Activated T-helper 17 cell treated with anti-CD3 and anti-CD28 coated beads, Interleukin-2, amount 50 U/mL, for 72 hours (primary cell): ENCODE data around the gene MAP3K4. TPM values are rescaled to one million over a fixed set of nuclear protein-coding genes. Genes with fewer than 3 reads are reported as not detected.

Source experiments
- ATAC-seq: fragments of 150-1000 bp; cut with Tn5 transposase; replicated peaks from 2 replicates; pipeline ENCODE4 v1.10.0; 2021; ENCODE audit warnings: mild to moderate bottlenecking, moderate library complexity
- H3K27ac Mint-ChIP-seq: one replicate; pipeline ENCODE4 v1.8.0; 2022; ENCODE audit warnings: mixed read lengths
- H3K27me3 Mint-ChIP-seq: one replicate; pipeline ENCODE4 v1.8.0; 2022; ENCODE audit warnings: mixed read lengths
- H3K36me3 Mint-ChIP-seq: one replicate; pipeline ENCODE4 v1.8.0; 2022; ENCODE audit warnings: low read depth, mild to moderate bottlenecking, mixed read lengths
- H3K4me1 Mint-ChIP-seq: one replicate; pipeline ENCODE4 v1.8.0; 2022; ENCODE audit warnings: mixed read lengths
- H3K4me3 Mint-ChIP-seq: one replicate; pipeline ENCODE4 v1.8.0; 2022; ENCODE audit warnings: mild to moderate bottlenecking, mixed read lengths
- H3K9me3 Mint-ChIP-seq: one replicate; pipeline ENCODE4 v1.8.0; 2022; ENCODE audit warnings: mixed read lengths
- total RNA-seq, 2 donors: library from RNA; stranded (reverse); gene quantifications; one replicate each; pipeline ENCODE4 v1.2.3, GENCODE V29; 2022

The MAP3K4 gene
- 10 to 100 TPM; 76.1 to 97.9 TPM for total RNA-seq

GRCh38 chr6:160991406-160992060, at the start of gene MAP3K4:
Gene MAP3K4, plus strand, starts transcription at chr6:160991769. Its CDS starts 163 bp downstream, at chr6:160991932.
- peak within 1 kb of the TSS; percentile 97 for H3K27ac Mint-ChIP-seq
- H3K27me3 Mint-ChIP-seq: no peaks in the 10 kb centered on the region
- H3K4me1 Mint-ChIP-seq: peaks cover 25% of the 10 kb centered on the region
- no peaks in the 10 kb centered on the region for H3K9me3 Mint-ChIP-seq
- ATAC-seq: peak; percentile 73
- H3K36me3 Mint-ChIP-seq: peaks cover 26% of the 10 kb centered on the region
- peak within 1 kb of the TSS; percentile 97 for H3K4me3 Mint-ChIP-seq

- no peaks in the 10 kb centered on the region for H3K4me1 Mint-ChIP-seq
- no peak for ATAC-seq
- H3K9me3 Mint-ChIP-seq: no peaks in the 10 kb centered on the region
Measured at GRCh38 chr6:160943997-160944396, 47.6 kb upstream of the MAP3K4 start.

GRCh38 chr6:160945516-160946177, 45.9 kb upstream of the MAP3K4 start:
- Mint-ChIP-seq H3K4me1 (no peaks in the 10 kb centered on the region), H3K9me3 (no peaks in the 10 kb centered on the region), H3K27me3 (no peaks in the 10 kb centered on the region), H3K27ac (no peak overlapping the region), H3K36me3 (no peaks in the 10 kb centered on the region), H3K4me3 (no peak overlapping the region)
- no peak for ATAC-seq

More at GRCh38 chr6:160943997-160944396, 47.6 kb upstream of the MAP3K4 start:
- no peak overlapping the region for H3K4me3 Mint-ChIP-seq
- H3K27ac Mint-ChIP-seq: no peak overlapping the region
- no peaks in the 10 kb centered on the region for H3K27me3 Mint-ChIP-seq
- no peaks in the 10 kb centered on the region for H3K36me3 Mint-ChIP-seq

GRCh38 chr6:160949531-160949930, 42.0 kb upstream of the MAP3K4 start:
- Mint-ChIP-seq H3K4me3 (no peak overlapping the region), H3K27ac (no peak overlapping the region), H3K4me1 (no peaks in the 10 kb centered on the region), H3K36me3 (no peaks in the 10 kb centered on the region), H3K9me3 (no peaks in the 10 kb centered on the region), H3K27me3 (peaks cover 10% of the 10 kb centered on the region)
- no peak for ATAC-seq

GRCh38 chr6:160950507-160950906, 41.1 kb upstream of the MAP3K4 start:
- Mint-ChIP-seq H3K4me1 (no peaks in the 10 kb centered on the region), H3K4me3 (no peak overlapping the region), H3K27ac (no peak overlapping the region), H3K27me3 (peaks cover 11% of the 10 kb centered on the region), H3K36me3 (no peaks in the 10 kb centered on the region), H3K9me3 (no peaks in the 10 kb centered on the region)
- no peak for ATAC-seq

GRCh38 chr6:160951187-160952030, 40.2 kb upstream of the MAP3K4 start:
- no peaks in the 10 kb centered on the region for H3K9me3 Mint-ChIP-seq
- no peak overlapping the region for H3K27ac Mint-ChIP-seq
- ATAC-seq: no peak
- H3K4me1 Mint-ChIP-seq: no peaks in the 10 kb centered on the region
- H3K4me3 Mint-ChIP-seq: no peak overlapping the region
- H3K36me3 Mint-ChIP-seq: no peaks in the 10 kb centered on the region
- H3K27me3 Mint-ChIP-seq: peaks cover 15% of the 10 kb centered on the region

- no peak overlapping the region for H3K4me3 Mint-ChIP-seq
- H3K9me3 Mint-ChIP-seq: no peaks in the 10 kb centered on the region
- ATAC-seq: no peak
- no peak overlapping the region for H3K27ac Mint-ChIP-seq
- no peaks in the 10 kb centered on the region for H3K4me1 Mint-ChIP-seq
- peaks cover 20% of the 10 kb centered on the region for H3K27me3 Mint-ChIP-seq
- H3K36me3 Mint-ChIP-seq: no peaks in the 10 kb centered on the region
Measured at GRCh38 chr6:160952633-160953281, 38.8 kb upstream of the MAP3K4 start.

- H3K4me1 Mint-ChIP-seq: no peaks in the 10 kb centered on the region
- H3K27me3 Mint-ChIP-seq: peaks cover 20% of the 10 kb centered on the region
- H3K4me3 Mint-ChIP-seq: no peak overlapping the region
- H3K36me3 Mint-ChIP-seq: no peaks in the 10 kb centered on the region
- ATAC-seq: no peak
- H3K27ac Mint-ChIP-seq: no peak overlapping the region
- no peaks in the 10 kb centered on the region for H3K9me3 Mint-ChIP-seq
Measured at GRCh38 chr6:160955508-160956295, 35.9 kb upstream of the MAP3K4 start.

GRCh38 chr6:160956300-160957035, 35.1 kb upstream of the MAP3K4 start:
- Mint-ChIP-seq H3K4me3 (no peak overlapping the region), H3K36me3 (no peaks in the 10 kb centered on the region), H3K4me1 (no peaks in the 10 kb centered on the region), H3K9me3 (no peaks in the 10 kb centered on the region), H3K27me3 (peaks cover 15% of the 10 kb centered on the region), H3K27ac (no peak overlapping the region)
- no peak for ATAC-seq

GRCh38 chr6:160959726-160960435, 31.7 kb upstream of the MAP3K4 start:
- Mint-ChIP-seq H3K9me3 (no peaks in the 10 kb centered on the region), H3K4me1 (no peaks in the 10 kb centered on the region), H3K27me3 (peaks cover 9% of the 10 kb centered on the region), H3K27ac (no peak overlapping the region), H3K36me3 (no peaks in the 10 kb centered on the region), H3K4me3 (no peak overlapping the region)
- ATAC-seq: no peak

- Mint-ChIP-seq H3K27me3 (peaks cover 7% of the 10 kb centered on the region), H3K9me3 (no peaks in the 10 kb centered on the region), H3K4me3 (no peak overlapping the region), H3K27ac (no peak overlapping the region), H3K36me3 (no peaks in the 10 kb centered on the region), H3K4me1 (no peaks in the 10 kb centered on the region)
- ATAC-seq: no peak
Measured at GRCh38 chr6:160960839-160961238, 30.7 kb upstream of the MAP3K4 start.

GRCh38 chr6:160962835-160963623, 28.5 kb upstream of the MAP3K4 start:
- Mint-ChIP-seq H3K36me3 (no peaks in the 10 kb centered on the region), H3K27ac (no peak overlapping the region), H3K4me1 (no peaks in the 10 kb centered on the region), H3K9me3 (no peaks in the 10 kb centered on the region), H3K27me3 (no peaks in the 10 kb centered on the region), H3K4me3 (no peak overlapping the region)
- no peak for ATAC-seq
